NOMO-1 (cell line): ENCODE measurements around the gene NKTR.
A peak's percentile ranks its signal among the peaks of the same experiment; 100 is the strongest.

Source experiments
- DNase-seq, 2 experiments: peaks; one replicate each; lab custom pipeline; 2025; ENCODE audit not compliant: unreplicated experiment in 2 of 2; lab: John Stamatoyannopoulos, UW

Gene NKTR

GRCh38 chr3:42647821-42648459, 47.5 kb downstream of the NKTR start:
- DNase-seq, result no peak

- DNase-seq, result no peak
These were observed 48.5 kb downstream of the NKTR start for GRCh38 chr3:42649006-42649405.

GRCh38 chr3:42649783-42650182, 49.3 kb downstream of the NKTR start:
- DNase-seq, result no peak

GRCh38 chr3:42651248-42652091, 51.0 kb downstream of the NKTR start:
- no peak for DNase-seq

GRCh38 chr3:42652251-42652610, 51.7 kb downstream of the NKTR start:
- no peak for DNase-seq

GRCh38 chr3:42652611-42653302, 52.3 kb downstream of the NKTR start:
- peak; percentile 60 to 77 for DNase-seq

GRCh38 chr3:42653303-42653559, 52.7 kb downstream of the NKTR start:
- DNase-seq, result no peak

GRCh38 chr3:42653560-42654330, 53.3 kb downstream of the NKTR start, which contains the start of gene ZBTB47:
TSS of gene ZBTB47 (plus strand) at chr3:42653697. CDS start at chr3:42658356, 4,659 bp downstream.
- DNase-seq, result peak; percentile 38 to 45

- DNase-seq, result peak; percentile 37 to 38
These were observed 54.1 kb downstream of the NKTR start for GRCh38 chr3:42654331-42655201.

GRCh38 chr3:42655331-42655888, 54.9 kb downstream of the NKTR start:
- DNase-seq, result no peak

- DNase-seq, result no peak
These were observed 55.6 kb downstream of the NKTR start for GRCh38 chr3:42655980-42656679.

GRCh38 chr3:42656680-42657610, 56.5 kb downstream of the NKTR start:
- DNase-seq, result no peak

- DNase-seq, result no peak
These were observed 57.2 kb downstream of the NKTR start for GRCh38 chr3:42657675-42658074.

GRCh38 chr3:42658091-42658770, 57.7 kb downstream of the NKTR start:
- DNase-seq, result no peak

GRCh38 chr3:42658771-42659390, 58.4 kb downstream of the NKTR start:
- no peak for DNase-seq

- DNase-seq, result no peak
These were observed 59.1 kb downstream of the NKTR start for GRCh38 chr3:42659451-42660130.
